ENCODE results near the gene STRIP2.

- no peak for TF ChIP-seq CTCF (conservative IDR thresholded peaks at IDR 0.05; ENCODE audit: low read length)
- no peak for TF ChIP-seq EZH2phosphoT487 (IDR thresholded peaks at IDR 0.05; ENCODE audit: borderline replicate concordance, low read depth, low read length)
Measured at GRCh38 chr7:129401228-129401966, 32.8 kb upstream of the STRIP2 start.

Measured in OCI-LY7 (cell line).